HG03095 (cell line): Measurements from ENCODE around the gene FAM78A.

Experiments used
- ATAC-seq: cut with Tn5 transposase; IDR thresholded peaks from one replicate; pipeline ENCODE4 v1.9.1; 2021; ENCODE audit warnings: moderate library complexity; ENCODE audit not compliant: unreplicated experiment

The FAM78A gene

DNA sequence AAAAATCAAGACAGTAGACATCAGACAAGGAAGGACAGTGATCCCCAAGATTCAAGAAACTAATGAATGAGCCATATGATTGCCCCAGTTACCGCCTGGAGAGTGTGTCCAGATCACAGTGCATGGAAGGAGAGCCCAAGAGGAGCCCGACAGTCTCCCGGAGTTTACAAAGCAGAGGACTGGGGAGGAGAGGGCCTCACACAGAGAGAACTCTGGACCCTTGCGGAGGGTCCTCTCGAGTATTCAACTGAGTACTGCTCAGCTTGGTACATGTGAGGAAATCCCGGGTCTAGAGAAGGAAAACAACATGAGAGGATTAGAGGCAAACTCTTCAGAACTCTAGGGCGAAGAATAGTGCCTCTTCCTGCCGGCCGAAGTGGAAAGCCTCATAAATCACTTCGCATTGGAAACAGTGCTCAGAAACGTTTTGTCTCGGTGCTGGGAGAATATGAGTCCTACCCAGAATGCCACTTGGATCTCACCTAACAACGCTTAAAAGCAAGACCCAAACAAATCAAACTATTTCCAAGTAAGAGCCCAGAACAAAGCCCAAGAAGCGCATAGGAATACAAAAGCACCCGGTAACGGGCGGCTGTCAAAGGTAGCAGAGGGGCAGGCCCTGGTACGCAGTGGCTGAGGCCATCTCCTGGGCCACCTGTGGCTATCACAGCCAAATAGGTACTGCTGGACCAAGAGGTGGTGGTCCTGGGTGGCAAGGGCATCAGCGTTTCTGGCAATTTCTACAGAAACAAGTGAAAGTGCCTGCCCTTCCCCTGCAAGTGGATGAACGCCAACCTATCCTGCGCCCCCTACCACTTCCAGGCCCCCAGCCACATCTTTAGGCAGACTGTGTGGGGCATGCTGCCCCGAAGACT is 36.0 kb downstream of the FAM78A start:
- ATAC-seq = no peak

DNA sequence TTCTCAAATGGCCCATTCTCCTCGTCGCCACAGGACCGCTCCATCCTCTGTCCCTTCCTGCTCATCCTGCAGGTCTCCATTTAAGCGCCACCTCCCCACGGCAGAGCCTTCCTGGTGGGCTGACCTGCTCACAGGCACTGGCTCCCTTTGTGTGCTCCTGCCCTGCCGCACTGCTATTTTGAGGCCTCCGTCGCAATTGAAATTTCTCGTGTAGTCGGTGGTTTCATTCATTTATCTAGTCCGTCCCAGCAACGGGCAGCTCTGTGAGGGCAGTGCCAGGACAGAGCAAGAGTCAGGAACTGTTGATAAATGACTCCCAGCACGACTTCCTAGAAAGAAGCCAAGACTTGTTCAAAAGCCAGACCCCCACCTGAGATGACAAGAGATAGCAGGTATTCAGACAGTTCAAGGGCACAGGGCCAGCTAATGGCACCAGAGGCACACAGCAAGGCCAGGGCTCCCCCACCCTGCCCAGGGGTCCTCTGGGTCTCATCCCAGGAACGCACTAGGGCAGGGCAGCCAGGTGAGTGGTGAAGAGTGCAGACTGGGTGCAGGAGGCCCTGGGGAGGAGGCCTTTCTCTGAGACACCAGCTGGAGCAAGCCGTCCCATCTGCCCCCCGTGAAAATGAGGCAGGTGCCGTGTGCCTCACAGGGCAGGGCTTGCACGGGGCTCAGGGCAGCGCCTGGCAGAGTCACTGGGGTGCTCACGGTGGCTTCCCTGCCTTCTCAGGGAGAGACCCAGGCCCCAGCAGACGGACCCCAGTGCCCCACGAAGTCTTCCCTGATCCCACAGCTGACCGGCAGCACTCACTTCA is 36.9 kb downstream of the FAM78A start:
- no peak for ATAC-seq

DNA sequence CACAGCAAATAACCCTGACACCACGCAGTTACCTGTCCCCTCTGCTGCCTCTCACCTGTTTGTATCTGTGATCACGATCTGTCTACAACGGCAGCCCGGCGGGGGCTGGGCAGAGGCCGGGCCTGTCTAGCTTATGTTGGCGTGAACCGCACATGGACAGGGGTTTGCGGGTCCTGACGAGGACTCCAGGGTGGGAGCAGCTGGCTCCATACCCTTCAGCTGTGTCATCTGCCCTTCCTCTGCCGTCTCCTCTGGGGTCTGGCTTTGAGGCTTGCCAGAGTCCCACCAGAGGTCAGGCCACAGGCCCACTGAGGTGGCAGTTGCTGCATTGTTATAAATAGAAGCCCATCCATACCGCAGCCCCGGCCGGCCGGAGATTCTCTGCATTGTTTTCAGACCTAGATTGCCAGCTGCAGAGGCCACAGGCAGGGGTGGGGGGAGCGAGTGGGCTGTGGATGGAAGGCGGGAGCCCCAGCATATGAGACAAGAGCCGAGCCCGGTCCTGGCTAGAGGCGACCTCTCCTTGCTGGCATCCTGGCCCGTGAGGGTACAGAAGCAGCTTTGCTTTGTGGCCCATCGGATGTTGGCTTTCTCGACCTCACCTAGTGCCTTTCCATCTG is 37.8 kb downstream of the FAM78A start:
- ATAC-seq = no peak

DNA sequence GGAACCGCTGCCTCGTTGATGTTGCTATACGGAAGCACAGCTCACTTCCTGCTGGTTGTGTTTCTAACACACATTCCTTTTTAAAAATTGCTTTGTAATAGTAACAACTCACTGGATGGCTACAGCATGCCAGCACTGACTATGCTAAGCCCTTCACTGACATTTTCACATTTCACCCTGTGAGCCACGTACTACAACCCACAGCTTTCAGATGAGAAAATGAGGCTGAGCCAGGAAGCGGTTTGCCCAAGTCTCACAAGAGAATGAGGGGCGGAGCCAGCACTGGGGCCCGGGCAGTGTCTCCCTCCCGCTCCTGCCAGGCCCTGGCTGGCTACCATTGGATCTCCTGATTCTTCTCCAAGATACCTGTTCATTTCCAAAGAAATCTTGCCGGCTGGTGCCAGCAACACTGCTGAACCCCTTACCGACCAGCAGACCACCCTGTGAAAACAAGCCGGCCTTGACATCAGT is 38.3 kb downstream of the FAM78A start:
- peak; percentile 91 for ATAC-seq

DNA sequence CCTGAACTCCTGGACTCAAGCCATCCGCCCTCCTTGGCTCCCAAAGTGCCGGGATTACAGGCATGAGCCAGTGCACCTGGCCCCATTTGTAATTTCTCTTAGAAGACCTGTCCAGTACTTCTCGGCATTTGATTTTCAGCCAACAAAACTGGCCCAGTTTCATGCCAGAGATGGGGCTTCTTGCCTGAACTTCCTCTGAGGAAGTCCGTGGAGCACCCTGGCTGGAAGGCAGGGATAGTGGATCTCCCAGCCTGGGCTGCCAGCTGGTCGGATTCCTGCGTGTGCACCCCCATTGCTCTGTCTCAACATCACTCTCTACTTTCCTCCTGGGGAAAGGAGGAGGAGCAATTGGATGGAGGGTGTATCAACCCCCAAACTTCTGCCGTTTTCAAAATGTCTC is 39.0 kb downstream of the FAM78A start:
- ATAC-seq = no peak

DNA sequence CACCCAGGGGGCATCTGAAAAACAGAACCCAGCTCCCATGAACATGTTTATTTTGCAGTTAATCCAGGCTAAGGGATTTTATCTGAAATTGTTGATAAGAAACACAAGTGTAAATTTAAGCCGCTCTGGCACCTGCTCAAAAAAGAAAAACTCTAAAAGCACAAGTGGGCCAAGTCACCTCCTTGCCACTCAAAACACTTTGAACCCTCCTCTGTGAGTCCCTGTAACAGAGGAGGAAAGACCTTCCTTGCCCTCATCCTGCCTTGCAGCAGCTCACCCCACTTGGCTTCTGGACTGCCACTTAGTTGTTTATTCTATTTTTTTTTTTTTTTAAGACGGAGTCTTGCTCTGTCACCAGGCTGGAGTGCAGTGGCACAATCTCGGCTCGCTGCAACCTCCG is 39.5 kb downstream of the FAM78A start:
- no peak for ATAC-seq

DNA sequence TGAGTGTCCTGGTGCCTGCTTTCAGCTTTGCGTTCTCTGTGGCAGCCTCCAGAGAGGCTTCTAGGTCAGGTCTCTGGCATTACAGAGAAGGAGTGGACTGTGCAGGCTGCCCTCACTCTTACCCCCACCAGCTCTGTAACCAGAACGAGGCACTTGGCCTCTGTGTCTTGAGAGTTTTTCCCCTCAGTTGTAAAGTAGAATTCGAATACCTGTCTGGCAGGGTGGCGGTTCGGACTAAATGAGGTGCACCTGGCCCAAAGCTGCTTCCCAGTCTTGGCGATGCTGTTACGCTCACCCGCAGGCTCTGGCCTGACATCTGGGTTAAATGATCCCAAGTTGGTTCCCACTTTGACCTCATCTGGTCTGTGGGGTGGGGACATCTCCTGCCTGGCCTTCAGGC is 40.1 kb downstream of the FAM78A start:
- ATAC-seq = no peak

DNA sequence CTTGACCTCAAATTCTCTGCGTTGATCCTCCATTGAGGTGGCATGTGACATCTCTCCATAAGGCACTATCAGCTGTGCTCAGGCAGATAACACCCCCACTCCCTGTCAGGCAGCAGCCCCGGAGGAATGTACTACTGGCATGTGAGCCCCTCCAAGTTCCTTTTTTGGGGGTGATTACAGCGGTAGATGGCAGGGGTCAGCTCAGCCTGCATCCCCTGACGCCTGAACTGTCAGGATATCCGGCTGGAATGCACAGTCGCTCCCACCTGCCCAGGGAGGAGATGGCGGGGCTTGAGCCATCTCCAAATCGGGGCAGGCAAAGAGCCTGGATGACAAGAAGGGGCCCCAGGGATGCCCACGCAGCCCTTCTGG is 40.8 kb downstream of the FAM78A start:
- ATAC-seq = no peak

DNA sequence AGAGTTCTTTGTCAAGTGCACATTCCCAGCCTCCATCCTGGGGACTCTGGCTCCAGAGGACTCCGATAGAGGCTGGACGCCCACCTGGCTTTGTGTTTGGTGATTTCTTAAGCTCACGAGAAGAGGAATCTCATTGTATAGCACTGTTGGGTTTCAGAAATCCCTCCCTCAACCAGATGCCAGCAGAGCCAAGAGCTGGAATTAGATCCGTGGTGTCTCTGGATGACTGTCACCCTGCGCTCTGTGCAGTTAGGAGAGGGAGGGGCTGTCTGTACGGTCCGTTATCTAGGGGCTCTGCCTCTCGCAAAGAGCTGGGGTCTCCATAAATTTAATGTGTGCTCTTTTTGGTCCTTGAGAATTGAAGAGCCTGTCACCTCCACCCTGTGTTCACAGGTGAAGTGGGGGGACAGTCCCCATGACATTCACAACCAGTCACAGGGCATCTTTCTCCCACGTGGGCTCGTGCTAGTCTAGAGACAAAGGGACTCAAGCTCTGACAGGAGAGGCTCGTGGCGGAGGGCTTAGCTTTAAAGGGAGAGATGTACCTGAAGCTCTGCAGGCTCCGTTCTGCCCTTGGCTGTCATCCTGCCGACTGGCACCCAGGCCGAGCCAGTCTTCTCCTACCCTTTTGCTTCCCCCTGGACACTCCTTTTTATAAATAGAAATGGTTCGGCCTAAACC is 41.4 kb downstream of the FAM78A start:
- ATAC-seq = no peak

DNA sequence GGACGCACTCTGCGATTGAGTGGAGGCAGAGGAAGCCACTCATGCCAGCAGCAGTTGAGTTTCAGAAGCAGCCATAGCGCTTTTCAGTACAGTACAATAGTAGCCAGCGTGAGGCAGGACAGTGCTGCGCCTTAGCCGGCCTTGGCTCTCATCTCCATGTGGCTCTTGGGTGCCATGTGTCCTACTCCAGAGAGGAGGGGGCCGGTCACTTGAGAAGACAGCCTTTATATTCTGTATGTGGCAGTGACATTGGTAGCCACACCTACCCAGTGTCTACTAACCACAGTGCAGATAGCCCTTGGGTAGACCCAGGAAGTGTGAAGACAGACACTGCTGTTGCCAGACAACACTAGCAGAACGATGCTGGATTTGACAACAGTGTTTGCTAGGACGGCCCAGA is 42.3 kb downstream of the FAM78A start:
- no peak for ATAC-seq

DNA sequence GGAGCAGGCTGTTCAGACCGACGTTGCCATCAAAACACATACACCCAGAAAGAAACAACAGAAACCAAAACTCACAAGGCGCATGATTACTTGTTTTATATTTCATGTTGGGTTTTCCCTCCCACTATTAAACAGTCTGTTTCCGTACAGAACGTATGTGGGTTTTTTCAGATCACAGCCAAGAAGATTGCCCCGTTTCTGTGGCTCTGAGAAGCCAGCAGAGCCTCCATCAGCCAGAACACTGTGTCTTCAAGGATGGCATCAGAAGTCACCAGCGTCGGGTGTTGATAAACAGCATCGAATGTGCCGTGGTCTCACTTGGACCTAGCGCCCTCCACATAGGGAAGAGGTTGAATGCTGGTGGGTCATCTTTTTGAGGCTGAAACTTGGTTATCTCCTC is 42.8 kb downstream of the FAM78A start:
- ATAC-seq = no peak

DNA sequence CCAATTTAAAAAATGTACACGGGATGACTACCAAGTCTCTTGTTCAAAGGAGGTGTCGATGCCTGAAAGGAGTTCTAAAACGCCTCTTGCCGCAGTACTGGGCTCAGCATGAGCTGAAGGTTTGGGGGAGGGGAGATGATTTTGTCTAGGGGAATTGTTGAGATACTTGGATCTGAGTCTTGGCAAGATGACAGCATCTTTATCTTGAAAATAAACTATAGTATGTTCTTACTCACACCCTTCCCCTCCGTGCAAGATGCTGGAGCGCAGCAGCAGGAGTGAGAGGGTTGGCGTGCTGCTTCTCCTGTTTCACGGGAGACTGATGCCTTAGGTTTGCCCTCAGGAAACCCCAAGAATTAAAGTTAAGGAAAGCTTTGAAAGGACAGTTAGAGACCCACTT is 47.3 kb downstream of the FAM78A start:
- ATAC-seq = no peak

DNA sequence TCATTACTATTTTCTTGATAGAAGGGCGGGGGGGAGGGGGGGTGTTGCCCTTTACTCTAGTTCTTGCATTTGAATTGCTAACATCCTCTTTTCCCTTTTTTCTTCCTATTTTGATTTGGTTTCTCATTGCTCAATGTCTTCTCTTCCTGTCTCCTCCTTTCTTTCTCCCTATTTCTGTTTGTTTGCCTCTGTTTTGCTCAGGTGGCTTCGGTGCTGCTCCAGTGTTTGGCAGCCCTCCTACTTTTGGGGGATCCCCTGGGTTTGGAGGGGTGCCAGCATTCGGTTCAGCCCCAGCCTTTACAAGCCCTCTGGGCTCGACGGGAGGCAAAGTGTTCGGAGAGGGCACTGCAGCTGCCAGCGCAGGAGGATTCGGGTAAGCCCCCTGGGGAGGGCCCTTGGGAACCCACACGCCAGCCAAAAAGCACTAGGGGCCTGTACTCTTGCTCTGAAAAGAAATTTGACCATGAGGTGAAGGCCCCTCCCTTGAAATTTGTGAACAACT is 48.3 kb downstream of the FAM78A start:
- ATAC-seq = no peak

DNA sequence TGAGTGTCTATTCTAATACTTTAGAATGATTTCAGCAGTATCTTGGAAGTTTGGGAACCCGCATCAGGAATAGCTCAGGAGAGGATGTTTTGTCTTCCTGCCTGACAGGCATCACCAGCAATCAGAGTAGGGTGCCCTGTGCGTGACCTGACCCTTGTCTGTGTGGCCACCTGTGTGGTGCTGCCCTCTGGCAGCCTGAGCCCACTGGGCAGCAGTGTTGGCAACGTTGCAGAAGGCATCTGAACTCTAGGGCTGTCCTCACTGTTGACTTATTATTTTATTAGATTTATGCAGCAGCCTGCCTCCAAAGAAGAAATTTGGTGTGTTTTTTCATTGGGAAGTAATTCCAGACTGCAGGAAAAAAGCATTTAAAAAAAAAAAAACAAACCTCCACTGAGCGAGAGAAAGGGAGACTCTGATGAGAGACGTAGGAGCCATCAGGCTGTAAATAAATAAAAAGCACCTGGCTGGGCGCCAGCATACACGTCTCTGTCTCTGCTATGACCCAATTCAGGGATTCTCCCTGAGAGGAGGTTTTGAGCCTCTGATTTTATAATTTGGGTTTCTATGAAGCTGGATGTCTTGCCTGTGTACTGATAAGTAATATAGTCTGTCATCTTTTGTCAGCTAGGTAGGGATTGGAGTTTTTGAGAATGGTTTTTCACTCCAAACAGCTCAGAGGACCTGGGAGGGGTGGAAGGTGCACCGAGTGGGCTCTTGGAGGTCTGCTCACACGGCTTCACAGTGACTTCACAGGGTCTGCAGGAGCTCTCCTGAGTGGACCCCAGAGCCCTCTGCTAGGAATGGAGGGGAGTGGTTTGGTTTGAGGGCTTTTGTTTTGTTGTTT is 49.0 kb downstream of the FAM78A start:
- no peak for ATAC-seq

DNA sequence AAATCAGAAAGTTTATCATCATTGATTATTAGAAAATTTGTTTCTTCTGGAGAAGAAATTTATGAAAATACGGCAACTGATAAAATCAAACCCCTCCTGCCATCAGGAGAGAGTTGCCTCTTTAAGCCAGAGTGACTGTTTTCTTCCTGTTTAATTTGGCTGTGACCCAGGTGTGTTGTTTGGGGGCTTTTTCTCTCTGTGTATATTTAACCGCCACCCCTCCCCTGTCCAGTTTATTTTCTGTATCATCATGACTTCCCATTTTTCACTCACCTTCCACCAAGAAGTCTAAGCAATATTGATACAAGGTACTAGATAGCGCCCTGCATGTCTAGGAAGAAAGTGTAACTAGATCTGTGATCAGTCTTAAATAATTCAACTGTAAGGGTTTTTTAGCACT is 50.1 kb downstream of the FAM78A start:
- no peak for ATAC-seq

DNA sequence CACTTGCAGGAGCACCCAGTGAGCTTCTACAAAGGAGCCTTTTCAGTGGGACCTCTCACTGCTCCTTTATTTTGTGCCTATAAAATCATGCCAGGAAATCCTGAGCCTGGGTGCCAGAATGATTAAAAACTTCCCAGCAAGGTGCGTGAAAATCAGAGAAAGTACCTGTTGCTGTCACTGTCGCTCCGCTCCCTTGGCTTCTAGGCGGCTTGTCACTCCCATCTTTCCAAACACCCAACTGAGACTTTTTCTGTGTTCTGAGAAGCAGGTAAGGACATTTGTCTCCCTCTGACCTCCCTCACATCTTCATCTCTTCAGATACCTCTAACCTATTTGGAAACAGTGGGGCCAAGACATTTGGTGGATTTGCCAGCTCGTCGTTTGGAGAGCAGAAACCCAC is 53.9 kb downstream of the FAM78A start:
- ATAC-seq = no peak

DNA sequence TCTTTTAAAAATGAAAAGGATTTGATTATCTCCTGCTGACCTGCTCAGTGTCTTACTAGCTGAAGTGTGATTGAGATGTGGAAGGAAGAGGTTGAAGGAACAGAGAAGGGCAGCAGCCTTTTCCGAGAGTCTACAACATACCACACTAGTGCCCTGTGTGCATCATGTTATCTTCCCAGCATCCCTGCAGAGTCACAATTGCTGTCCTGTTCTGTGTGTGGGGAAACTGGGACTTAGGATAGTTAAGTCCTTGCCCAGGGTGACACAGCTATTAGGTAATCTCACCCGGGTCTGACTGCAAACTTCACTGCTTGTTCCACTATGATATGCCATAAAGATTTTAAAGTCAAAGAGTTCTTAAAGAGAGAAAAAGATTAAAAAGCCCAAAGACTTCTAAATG is 55.8 kb downstream of the FAM78A start:
- no peak for ATAC-seq

DNA sequence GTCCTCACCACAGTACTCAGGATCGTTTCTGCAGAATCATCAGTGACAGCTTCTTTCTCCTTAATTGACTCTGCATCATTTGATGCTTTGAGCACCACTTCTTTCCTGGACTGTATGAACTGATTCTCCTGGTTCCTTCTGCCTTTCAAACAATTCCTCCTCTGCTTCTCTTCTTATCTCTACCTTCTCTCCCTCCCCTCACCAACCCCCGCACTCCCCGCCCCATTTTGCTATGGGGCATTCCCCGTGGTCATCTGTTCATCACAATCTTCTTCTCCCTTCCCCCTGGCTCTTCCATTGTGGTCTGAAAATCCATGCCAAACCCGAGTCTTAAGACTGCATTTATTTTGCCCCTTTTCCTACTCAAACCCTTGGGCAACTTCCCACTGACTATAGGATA is 57.9 kb downstream of the FAM78A start:
- ATAC-seq = no peak

DNA sequence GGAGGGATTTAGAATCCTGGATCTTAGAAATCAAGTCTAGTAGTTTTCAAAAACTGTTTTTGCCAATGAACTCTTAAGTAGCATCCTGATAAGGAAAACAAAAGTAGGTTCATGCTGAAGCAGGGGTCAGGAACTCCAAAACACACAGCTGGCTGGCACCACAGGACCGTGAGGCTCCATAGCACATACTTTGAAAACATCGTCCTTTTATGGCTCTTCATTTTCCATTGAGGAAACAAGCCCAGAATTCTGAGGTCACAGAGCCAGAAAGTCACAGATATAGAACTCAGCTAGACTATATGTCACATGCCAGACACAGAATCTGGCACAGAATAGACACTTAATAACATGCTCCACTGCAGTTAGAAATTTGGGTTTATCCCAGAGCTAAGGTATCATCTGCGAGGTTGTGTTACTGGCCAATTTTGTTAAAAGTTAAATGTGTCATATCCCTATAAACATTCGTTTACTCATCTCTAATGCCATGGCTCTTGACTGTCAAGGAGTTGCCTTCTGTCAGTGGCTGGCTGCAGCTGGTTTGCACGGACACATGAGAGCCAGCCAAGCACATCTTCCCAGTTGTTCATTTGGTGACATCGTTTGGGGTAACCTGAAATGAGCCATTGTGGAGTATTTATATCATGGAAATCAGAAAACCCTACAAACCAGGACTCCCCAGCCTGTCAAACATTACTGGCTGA is 58.8 kb downstream of the FAM78A start:
- no peak for ATAC-seq
